T-cell (primary cell): ENCODE results near the gene AP1M2. TPM values are rescaled to one million over a fixed set of nuclear protein-coding genes. Genes with fewer than 3 reads are reported as not detected.

Experiments used
- ATAC-seq, 4 experiments: fragments of 200-7000 bp in 3 of 4; fragments of 150-1000 bp in 1 of 4; cut with Tn5 transposase; replicated peaks in 1 of 4; 1 replicate in 3 of 4; 2 replicates in 1 of 4; pipeline ENCODE4 v1.10.0; 2021; ENCODE audit warnings: moderate library complexity in 3 of 4, mild to moderate bottlenecking in 2 of 4, moderate number of reproducible peaks in 1 of 4
- CTCF ChIA-PET, 2 donors: fragments of 300-600 bp; sonication (Branson Sonifier 250); formaldehyde crosslinking; loops; one replicate each; lab custom pipeline; 2022; ENCODE audit warnings: antibody characterized with exemption in 2 of 2; lab: Charles Lee
- POLR2A ChIA-PET, 2 donors: fragments of 300-600 bp; sonication (Branson Sonifier 250); formaldehyde crosslinking; loops; one replicate each; lab custom pipeline; 2022; ENCODE audit warnings: antibody characterized with exemption in 2 of 2; lab: Charles Lee
- DNase-seq, 35 experiments: peaks; one replicate each; pipeline versions ENCODE4 v3.0.0 to v3.0.0-alpha.2; 2013 to 2023
- H3K27ac ChIP-seq: one replicate; pipeline ENCODE4 v1.5.1; 2013; ENCODE audit warnings: low read length
- H3K27me3 ChIP-seq, 2 experiments: replicated peaks in 1 of 2; 1 replicate in 1 of 2; 2 replicates in 1 of 2; pipeline versions ENCODE4 v1.6.1 to v1.7.0; 2013; ENCODE audit warnings: low read length in 1 of 2, mixed read lengths in 1 of 2; ENCODE audit not compliant: control insufficient read depth in 2 of 2, insufficient read depth in 2 of 2; ENCODE audit errors: extremely low read depth in 1 of 2
- H3K36me3 ChIP-seq, 2 donors: 1 replicate in 1 of 2; 2 replicates in 1 of 2; pipeline versions ENCODE4 v1.6.1 to v1.7.0; 2013; ENCODE audit warnings: low read length in 1 of 2; ENCODE audit not compliant: control insufficient read depth in 2 of 2, insufficient read depth in 1 of 2; ENCODE audit errors: extremely low read depth in 1 of 2
- H3K4me1 ChIP-seq, 2 experiments: 1 replicate in 1 of 2; 2 replicates in 1 of 2; pipeline versions ENCODE4 v1.6.1 to v1.7.0; 2013; ENCODE audit warnings: low read length in 2 of 2, mixed read lengths in 1 of 2; ENCODE audit not compliant: insufficient read depth in 2 of 2, control insufficient read depth in 1 of 2; ENCODE audit errors: extremely low read depth in 1 of 2
- H3K4me3 ChIP-seq, 2 donors: 1 replicate in 1 of 2; 2 replicates in 1 of 2; pipeline versions ENCODE4 v1.5.1 to v1.7.0; 2013; ENCODE audit warnings: mild to moderate bottlenecking in 2 of 2, low read length in 1 of 2, moderate library complexity in 1 of 2; ENCODE audit not compliant: control insufficient read depth in 1 of 2; ENCODE audit errors: extremely low read depth in 1 of 2
- H3K9me3 ChIP-seq: 2 replicates; pipeline ENCODE4 v1.7.0; 2013
- H3K27ac Mint-ChIP-seq, 2 donors: one replicate each; pipeline ENCODE4 v1.8.0; 2020 to 2021; ENCODE audit warnings: mild to moderate bottlenecking in 2 of 2, mixed read lengths in 2 of 2
- H3K27me3 Mint-ChIP-seq, 2 donors: one replicate each; pipeline ENCODE4 v1.8.0; 2021 to 2022; ENCODE audit warnings: mixed read lengths in 2 of 2
- H3K36me3 Mint-ChIP-seq: one replicate; pipeline ENCODE4 v1.8.0; 2021; ENCODE audit warnings: mixed read lengths
- H3K4me1 Mint-ChIP-seq, 3 donors: one replicate each; pipeline ENCODE4 v1.8.0; 2020 to 2022; ENCODE audit warnings: mixed read lengths in 3 of 3, mild to moderate bottlenecking in 1 of 3
- H3K4me3 Mint-ChIP-seq, 3 donors: one replicate each; pipeline ENCODE4 v1.8.0; 2020 to 2022; ENCODE audit warnings: mild to moderate bottlenecking in 3 of 3, mixed read lengths in 3 of 3, moderate library complexity in 3 of 3
- H3K9me3 Mint-ChIP-seq, 3 donors: one replicate each; pipeline ENCODE4 v1.8.0; 2020 to 2022; ENCODE audit warnings: mixed read lengths in 3 of 3
- WGBS: methylation state at CpG from one replicate; pipeline ENCODE4 v1.1.5; 2013; ENCODE audit warnings: missing lambda C conversion rate; ENCODE audit not compliant: insufficient coverage; 5-methylcytosine and 5-hydroxymethylcytosine counted together
- total RNA-seq, 35 experiments: library from RNA in 6 of 35; stranded (reverse) in 6 of 35; fragments of 120-200 nt in 1 of 35; gene quantifications; one replicate each; pipeline versions ENCODE4 v1.2.1 to v1.2.4 and lab custom pipeline; 2013 to 2026

AP1M2 gene
- total RNA-seq, 5 donors from 2014 or later (not counting 1 experiment from before 2014, with no cell fraction given) = 0.30 to 1.6 (median 1.1) TPM; not detected in 2

GRCh38 chr19:10625003-10625761, 38.1 kb upstream of the AP1M2 start, which contains the start of gene SLC44A2:
SLC44A2 (plus strand) TSS chr19:10625553; CDS start chr19:10625634, 81 bp downstream.
- Mint-ChIP-seq H3K27ac (peak within 1 kb of the TSS; percentile 79 to 89), H3K9me3 (no peaks in the 10 kb centered on the region), H3K27me3 (no peaks in the 10 kb centered on the region), H3K4me1 (peaks cover 41 to 49% (median 42%) of the 10 kb centered on the region in 3 donors), H3K36me3 (peaks cover 17% of the 10 kb centered on the region), H3K4me3 (peak within 1 kb of the TSS in 1 of 3 donors; percentile 68)
- Histone ChIP-seq H3K4me3 (peak within 1 kb of the TSS in 1 of 2 donors; percentile 5), H3K27me3 (no peaks in the 10 kb centered on the region), H3K27ac (peak within 1 kb of the TSS; percentile 25), H3K36me3 (peaks cover 0 to 48% of the 10 kb centered on the region in 2 donors), H3K9me3 (no peaks in the 10 kb centered on the region), H3K4me1 (peaks cover 14 to 52% of the 10 kb centered on the region in 2 experiments)
- CTCF ChIA-PET = interaction anchor here in 1 of 2 donors (0.7 kb wide), 1 partner anchor 951 kb away, joined by 3 read pairs; no protein-coding TSS in a partner anchor
- WGBS = 96% methylated on average over 12 of the region's 53 CpGs
- DNase-seq (no peak), ATAC-seq (peak in 1 of 4 experiments; percentile 19)
- POLR2A ChIA-PET = interaction anchor here in 1 of 2 donors (0.7 kb wide), 1 partner anchor 14 kb away, joined by 5 read pairs; no protein-coding TSS in a partner anchor

- CTCF ChIA-PET = interaction anchor here (0.6 to 0.7 kb wide), 2 partner anchors 220 to 951 kb away, joined by 3 to 7 read pairs; no protein-coding TSS in a partner anchor
- peak overlapping the region; percentile 79 to 89 for H3K27ac Mint-ChIP-seq
Observed at GRCh38 chr19:10624585-10624984, 37.5 kb upstream of the AP1M2 start.

GRCh38 chr19:10621966-10622365, 34.9 kb upstream of the AP1M2 start:
- Mint-ChIP-seq H3K27ac (peak overlapping the region; percentile 86 to 89), H3K4me3 (no peak overlapping the region), H3K27me3 (no peaks in the 10 kb centered on the region), H3K36me3 (peaks cover 11% of the 10 kb centered on the region), H3K4me1 (peaks cover 46 to 62% (median 55%) of the 10 kb centered on the region in 3 donors), H3K9me3 (no peaks in the 10 kb centered on the region)
- Histone ChIP-seq H3K4me1 (peaks cover 14 to 71% of the 10 kb centered on the region in 2 experiments), H3K27me3 (no peaks in the 10 kb centered on the region), H3K4me3 (no peak overlapping the region), H3K36me3 (peaks cover 0 to 35% of the 10 kb centered on the region in 2 donors), H3K9me3 (no peaks in the 10 kb centered on the region), H3K27ac (no peak overlapping the region)
- 95% methylated on average over 8 of the region's 8 CpGs for WGBS
- ATAC-seq = no peak
- no peak for DNase-seq
- POLR2A ChIA-PET = no interaction called here
- CTCF ChIA-PET = no interaction called here

More at GRCh38 chr19:10624585-10624984, 37.5 kb upstream of the AP1M2 start:
- Histone ChIP-seq H3K27me3 (no peaks in the 10 kb centered on the region), H3K27ac (peak overlapping the region; percentile 25), H3K4me3 (no peak overlapping the region), H3K4me1 (peaks cover 14 to 56% of the 10 kb centered on the region in 2 experiments), H3K9me3 (no peaks in the 10 kb centered on the region), H3K36me3 (peaks cover 0 to 47% of the 10 kb centered on the region in 2 donors)
- H3K4me1 Mint-ChIP-seq = peaks cover 42 to 53% (median 46%) of the 10 kb centered on the region in 3 donors
- 47% methylated on average over 5 of the region's 6 CpGs for WGBS
- peak overlapping the region in 1 of 3 donors; percentile 68 for H3K4me3 Mint-ChIP-seq
- H3K27me3 Mint-ChIP-seq = no peaks in the 10 kb centered on the region
- H3K9me3 Mint-ChIP-seq = no peaks in the 10 kb centered on the region
- peaks cover 17% of the 10 kb centered on the region for H3K36me3 Mint-ChIP-seq
- peak; percentile 86 to 94 (median 90) for ATAC-seq
- POLR2A ChIA-PET = no interaction called here
- peak in 30 of 35 experiments; percentile 8 to 44 (median 27) for DNase-seq

- Histone ChIP-seq H3K9me3 (no peaks in the 10 kb centered on the region), H3K36me3 (peaks cover 0 to 27% of the 10 kb centered on the region in 2 donors), H3K4me1 (peaks cover 14 to 80% of the 10 kb centered on the region in 2 experiments), H3K27me3 (no peaks in the 10 kb centered on the region), H3K27ac (no peak overlapping the region), H3K4me3 (no peak overlapping the region)
- H3K4me3 Mint-ChIP-seq = no peak overlapping the region
- DNase-seq (no peak), ATAC-seq (no peak)
- H3K9me3 Mint-ChIP-seq = no peaks in the 10 kb centered on the region
- ChIA-PET CTCF (interaction anchor here in 1 of 2 donors (0.6 kb wide), 1 partner anchor 362 kb away, joined by 5 read pairs; no protein-coding TSS in a partner anchor), POLR2A (no interaction called here)
- H3K27me3 Mint-ChIP-seq = no peaks in the 10 kb centered on the region
- peaks cover 11% of the 10 kb centered on the region for H3K36me3 Mint-ChIP-seq
- H3K4me1 Mint-ChIP-seq = peaks cover 50 to 66% (median 57%) of the 10 kb centered on the region in 3 donors
- H3K27ac Mint-ChIP-seq = peak overlapping the region; percentile 69 to 71
- 96% methylated on average over 3 of the region's 4 CpGs for WGBS
Observed at GRCh38 chr19:10620786-10621185, 33.7 kb upstream of the AP1M2 start.

- H3K27me3 ChIP-seq = no peaks in the 10 kb centered on the region
- peaks cover 9 to 81% of the 10 kb centered on the region in 2 experiments for H3K4me1 ChIP-seq
- peaks cover 0 to 30% of the 10 kb centered on the region in 2 donors for H3K36me3 ChIP-seq
- H3K27ac ChIP-seq = no peak overlapping the region
- H3K27me3 Mint-ChIP-seq = no peaks in the 10 kb centered on the region
- DNase-seq (no peak), ATAC-seq (no peak)
- CTCF ChIA-PET = interaction anchor here (1.1 to 1.3 kb wide), 2 partner anchors 15 to 37 kb away, joined by 3 to 9 read pairs; no protein-coding TSS in a partner anchor
- H3K9me3 Mint-ChIP-seq = no peaks in the 10 kb centered on the region
- H3K9me3 ChIP-seq = no peaks in the 10 kb centered on the region
- no peak overlapping the region for H3K4me3 Mint-ChIP-seq
- POLR2A ChIA-PET = no interaction called here
- H3K4me1 Mint-ChIP-seq = peaks cover 55 to 65% (median 56%) of the 10 kb centered on the region in 3 donors
- H3K36me3 Mint-ChIP-seq = peaks cover 11% of the 10 kb centered on the region
- 92% methylated on average over 5 of the region's 8 CpGs for WGBS
- peak overlapping the region in 1 of 2 donors; percentile 28 for H3K27ac Mint-ChIP-seq
- no peak overlapping the region for H3K4me3 ChIP-seq
Observed at GRCh38 chr19:10618846-10619245, 31.7 kb upstream of the AP1M2 start.
